ENCODE data around the gene MYO3B.
"Not testable (repeated sequence)": the region's sequence is repeated elsewhere in the genome, so short reads cannot be mapped to it uniquely, and the experiment has no call there.

GRCh38 chr2:170551899-170552298 is 374.0 kb downstream of the MYO3B start:
- TF ChIP-seq CTCF, POLR2A (IDR thresholded peaks at IDR 0.05): not testable (repeated sequence)

Data from uterus (tissue), 2 donors.